H1 (cell line): ENCODE data around the gene PLEKHO1. TPM values are rescaled to one million over a fixed set of nuclear protein-coding genes. Genes with fewer than 3 reads are reported as not detected.

Experiments used
- CTCF ChIP-seq, 3 experiments: IDR thresholded peaks; 1 replicate in 2 of 3; 2 replicates in 1 of 3; pipeline versions ENCODE4 v1.5.1 to v1.6.1; 2011; ENCODE audit warnings: low read length in 3 of 3, mild to moderate bottlenecking in 3 of 3, inconsistent platforms in 2 of 3, low read depth in 1 of 3, moderate library complexity in 1 of 3; ENCODE audit not compliant: insufficient read depth in 1 of 3; ENCODE audit errors: control extremely low read depth in 1 of 3
- E2F6 ChIP-seq: IDR thresholded peaks from 2 replicates; pipeline ENCODE4 v1.6.1; 2012; ENCODE audit warnings: inconsistent platforms
- USF2 ChIP-seq: IDR thresholded peaks from 2 replicates; pipeline ENCODE4 v1.6.1; 2011; ENCODE audit warnings: low read length, improper control_type of control experiment
- polyA plus RNA-seq, 7 experiments: library from polyadenylated mRNA; depleted of rRNA in 3 of 7; stranded (reverse) in 5 of 7; unstranded in 2 of 7; fragments of >200 nt in 5 of 7; fragments of 200-250 nt in 2 of 7; gene quantifications; 1 replicate in 5 of 7; 2 replicates in 1 of 7; 4 replicates in 1 of 7; pipeline versions ENCODE4 v1.2.1 to v1.2.3, GENCODE V29; 2011 to 2013; ENCODE audit warnings: missing spikeins in 2 of 7, mixed read lengths in 2 of 7
- total RNA-seq: library from RNA; stranded (reverse); fragmentation: NEBNext Ultra II Directional; extraction: Animal tissue kit (Norgen Biotek cat#: 25700); gene quantifications from 2 replicates; pipeline ENCODE4 v1.2.1, GENCODE V29; 2021

The PLEKHO1 gene
- total and polyA plus RNA-seq, 2 of the 8 experiments (the other 6 are each of a cell fraction or from before 2014, with no cell fraction given), result 23.2 to 37.0 TPM

- TF ChIP-seq E2F6, result no peak
- no peak for TF ChIP-seq USF2
- TF ChIP-seq CTCF (IDR thresholded peaks at IDR 0.05; ENCODE audit: control extremely low read depth in 1 of 3, insufficient read depth in 1 of 3, low read depth in 1 of 3, low read length in 3 of 3), result no peak
These were observed 14.5 kb downstream of the PLEKHO1 start (continued) for GRCh38 chr1:150164224-150164623.
